LNCaP clone FGC (cell line): Measurements from ENCODE around the gene SLC29A3.

Source experiments
- DNase-seq: peaks from one replicate; pipeline ENCODE4 v3.0.0-alpha.2; 2011; ENCODE audit warnings: low read depth
- H3K4me3 ChIP-seq: 2 replicates; pipeline ENCODE4 v1.5.1; 2011; ENCODE audit warnings: mild to moderate bottlenecking, low read depth, low read length, control low read depth
- CTCF ChIP-seq: IDR thresholded peaks from 2 replicates; pipeline ENCODE4 v1.5.1; 2012; ENCODE audit warnings: mild to moderate bottlenecking; ENCODE audit not compliant: control insufficient read depth, insufficient read depth; ENCODE audit errors: extremely low read depth

Gene SLC29A3

DNA sequence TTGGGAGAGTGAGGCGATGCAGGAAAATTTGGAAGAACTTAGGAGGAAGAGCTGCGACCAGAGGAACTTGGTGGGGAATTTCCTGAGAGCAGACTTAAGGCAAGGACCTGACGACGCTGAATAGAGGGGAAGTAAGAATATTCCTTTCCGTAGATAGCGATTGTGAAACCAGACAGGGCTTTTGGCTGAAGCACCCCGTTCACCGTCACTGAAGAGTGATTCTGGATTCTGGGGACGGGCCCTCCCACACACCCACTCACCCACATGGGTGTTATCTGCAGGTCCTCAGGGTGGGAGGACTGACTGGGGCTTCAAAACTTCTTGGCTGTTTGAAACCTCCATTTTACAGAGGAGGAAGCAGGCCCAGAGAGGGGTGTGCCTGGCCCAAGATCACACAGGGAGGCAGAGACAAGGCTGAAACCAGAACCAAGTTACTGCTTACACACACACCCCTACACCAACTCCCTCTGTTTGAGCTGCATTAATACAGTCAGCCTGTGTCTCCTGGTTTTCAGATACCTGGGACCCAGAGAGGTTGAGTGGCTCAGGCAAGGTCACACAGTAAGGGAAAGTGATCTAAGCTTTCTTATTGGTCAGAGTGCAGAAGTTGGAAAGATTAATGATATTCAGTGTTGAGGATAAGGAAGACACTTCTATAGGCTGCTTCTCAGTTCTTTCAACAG lies 40.4 kb downstream of the SLC29A3 start:
- no peak for TF ChIP-seq CTCF
- no peak for DNase-seq
- no peak overlapping the region for H3K4me3 ChIP-seq

DNA sequence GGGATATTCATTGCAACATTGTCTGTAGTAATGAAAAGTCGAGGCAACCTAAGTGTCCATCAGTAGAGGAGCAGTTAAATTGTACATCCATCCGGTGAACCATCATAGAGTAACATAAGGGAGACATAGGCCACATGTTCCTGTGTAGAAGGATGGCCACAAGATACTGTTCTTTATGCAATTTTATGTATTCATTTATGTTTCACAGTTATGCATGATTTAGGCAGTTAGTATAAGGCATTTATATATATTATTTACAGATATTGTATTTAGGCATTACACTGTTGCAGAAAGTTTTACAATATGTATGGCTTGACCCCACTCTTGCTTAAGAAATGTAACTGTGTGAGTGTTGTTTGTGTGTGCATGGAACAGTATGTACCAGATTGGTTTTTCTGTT lies 41.7 kb downstream of the SLC29A3 start:
- DNase-seq: no peak
- TF ChIP-seq CTCF: no peak
- no peak overlapping the region for H3K4me3 ChIP-seq

- DNase-seq: no peak
- H3K4me3 ChIP-seq: no peak overlapping the region
- no peak for TF ChIP-seq CTCF
Observed at GRCh38 chr10:71361581-71361980, 42.5 kb downstream of the SLC29A3 start.

- no peak for DNase-seq
- H3K4me3 ChIP-seq: no peak overlapping the region
- no peak for TF ChIP-seq CTCF
Observed at GRCh38 chr10:71362141-71362540, 43.1 kb downstream of the SLC29A3 start.

GRCh38 chr10:71363936-71364335 lies 44.9 kb downstream of the SLC29A3 start:
- no peak for DNase-seq
- H3K4me3 ChIP-seq: no peak overlapping the region
- no peak for TF ChIP-seq CTCF

- H3K4me3 ChIP-seq: no peak overlapping the region
- no peak for TF ChIP-seq CTCF
- no peak for DNase-seq
Observed at GRCh38 chr10:71365366-71365765, 46.3 kb downstream of the SLC29A3 start.

GRCh38 chr10:71366690-71367089 lies 47.6 kb downstream of the SLC29A3 start:
- DNase-seq: no peak
- no peak overlapping the region for H3K4me3 ChIP-seq
- no peak for TF ChIP-seq CTCF
